GM18520 (cell line): ENCODE results near the gene COA1.
"Not testable (repeated sequence)": the region's sequence is repeated elsewhere in the genome, so short reads cannot be mapped to it uniquely, and the experiment has no call there.

Experiments
- ATAC-seq: cut with Tn5 transposase; IDR thresholded peaks from one replicate; pipeline ENCODE4 v1.9.1; 2021; ENCODE audit not compliant: unreplicated experiment

COA1 gene

GRCh38 chr7:43729924-43730248, 563 bp upstream of the COA1 start:
- ATAC-seq = no peak

- ATAC-seq = no peak
Measured at GRCh38 chr7:43727494-43727893, 1.8 kb downstream of the COA1 start.

- ATAC-seq = no peak
Measured at GRCh38 chr7:43727003-43727402, 2.3 kb downstream of the COA1 start.

GRCh38 chr7:43726466-43726865, 2.9 kb downstream of the COA1 start:
- ATAC-seq = no peak

DNA sequence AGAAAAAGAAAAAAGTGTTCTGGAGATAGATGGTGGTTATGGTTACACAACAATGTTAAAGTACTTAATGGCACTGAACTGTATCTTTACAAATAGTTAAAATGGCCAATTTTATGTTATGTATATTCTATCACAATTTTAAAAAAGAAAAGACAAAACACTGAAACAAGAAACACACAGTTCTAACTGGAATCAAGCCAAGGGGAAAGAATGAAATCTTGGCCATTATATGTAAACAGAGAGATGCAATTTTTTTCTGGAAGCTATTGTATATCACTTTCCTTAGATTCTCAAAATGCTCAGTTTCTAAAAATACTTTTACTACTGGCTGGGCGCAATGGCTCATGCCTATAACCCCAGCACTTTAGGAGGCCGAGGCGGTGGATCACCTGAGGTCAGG, 4.1 kb downstream of the COA1 start:
- no peak for ATAC-seq

GRCh38 chr7:43723007-43723341, 6.3 kb downstream of the COA1 start:
- no peak for ATAC-seq

DNA sequence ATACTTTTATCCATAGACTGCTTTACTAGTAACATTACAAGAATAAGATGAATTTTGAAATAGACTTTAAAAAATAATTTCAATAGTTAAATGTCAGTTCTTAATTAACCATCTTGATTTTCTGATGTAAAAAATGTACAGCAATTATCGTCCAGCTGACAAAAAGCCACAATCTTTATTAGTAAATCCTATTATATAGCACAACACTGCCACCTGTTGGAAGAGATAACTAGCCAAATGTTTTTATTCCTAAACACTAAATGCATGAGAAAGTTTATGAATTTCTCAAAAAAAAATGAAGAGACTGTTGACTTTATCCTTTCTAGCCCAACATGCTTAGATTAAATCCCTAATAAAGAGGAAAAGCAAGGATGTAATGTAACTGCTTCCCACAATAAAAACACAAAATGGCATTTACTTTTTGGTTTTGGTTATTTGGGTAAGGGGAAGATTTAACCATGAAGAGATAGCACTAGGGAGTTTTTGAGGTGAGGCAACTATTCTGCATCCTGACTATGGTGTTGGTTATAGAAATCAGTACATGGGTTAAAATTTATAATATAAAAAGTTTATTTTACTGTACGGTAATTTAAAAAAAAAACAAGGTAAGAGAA, 8.0 kb downstream of the COA1 start:
- ATAC-seq = no peak

DNA sequence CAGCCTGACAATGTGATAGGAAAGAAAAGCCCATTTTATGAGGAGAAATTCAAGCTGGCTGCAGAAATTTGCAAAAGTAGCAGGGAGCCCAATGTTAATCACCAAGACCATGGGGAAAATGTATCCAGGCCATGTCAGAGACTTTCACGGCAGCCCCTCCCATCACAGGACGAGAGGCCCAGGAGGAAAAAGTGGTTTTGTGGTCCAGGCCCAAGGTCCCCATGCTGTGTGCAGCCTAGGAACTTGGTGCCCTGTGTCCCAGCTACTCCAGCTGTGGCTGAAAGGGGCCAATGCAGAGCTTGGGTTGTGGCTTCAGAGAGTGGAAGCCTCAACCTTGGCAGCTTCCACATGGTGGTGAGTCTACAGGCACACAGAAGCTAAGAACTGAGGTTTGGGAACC, 12.7 kb downstream of the COA1 start:
- ATAC-seq = no peak

DNA sequence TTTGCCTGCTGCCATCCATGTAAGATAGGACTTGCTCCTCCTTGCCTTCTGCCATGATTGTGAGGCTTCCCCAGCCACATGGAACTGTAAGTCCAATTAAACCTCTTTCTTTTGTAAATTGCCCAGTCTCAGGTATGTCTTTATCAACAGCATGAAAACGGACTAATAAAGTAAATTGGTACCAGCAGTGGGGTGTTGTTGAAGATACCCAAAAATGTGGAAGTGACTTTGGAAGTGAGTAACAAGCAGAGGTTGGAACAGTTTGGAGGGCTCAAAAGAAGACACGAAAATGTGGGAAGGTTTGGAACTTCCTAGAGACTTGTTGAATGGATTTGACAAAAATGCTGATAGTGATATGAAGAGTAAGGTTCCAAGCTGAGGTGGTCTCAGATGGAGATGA, 13.4 kb downstream of the COA1 start:
- ATAC-seq = not testable (repeated sequence)

DNA sequence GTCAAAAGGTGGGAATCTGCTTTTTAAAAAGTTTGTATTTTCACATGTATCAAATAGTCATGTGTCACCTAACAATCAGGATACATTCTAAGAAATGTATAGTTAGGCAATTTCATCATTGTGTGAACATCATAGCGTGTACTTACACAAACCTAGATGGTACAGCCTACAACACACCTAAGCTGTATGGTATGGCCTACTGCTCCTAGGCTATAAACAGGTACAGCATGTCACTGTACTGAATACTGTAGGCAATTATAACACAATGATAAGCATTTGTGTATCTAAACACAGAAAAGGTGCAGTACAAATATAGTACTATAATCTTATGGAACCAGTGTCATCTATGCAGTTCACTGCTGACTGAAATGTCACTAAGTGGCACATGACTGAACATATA, 17.8 kb downstream of the COA1 start:
- ATAC-seq = no peak

DNA sequence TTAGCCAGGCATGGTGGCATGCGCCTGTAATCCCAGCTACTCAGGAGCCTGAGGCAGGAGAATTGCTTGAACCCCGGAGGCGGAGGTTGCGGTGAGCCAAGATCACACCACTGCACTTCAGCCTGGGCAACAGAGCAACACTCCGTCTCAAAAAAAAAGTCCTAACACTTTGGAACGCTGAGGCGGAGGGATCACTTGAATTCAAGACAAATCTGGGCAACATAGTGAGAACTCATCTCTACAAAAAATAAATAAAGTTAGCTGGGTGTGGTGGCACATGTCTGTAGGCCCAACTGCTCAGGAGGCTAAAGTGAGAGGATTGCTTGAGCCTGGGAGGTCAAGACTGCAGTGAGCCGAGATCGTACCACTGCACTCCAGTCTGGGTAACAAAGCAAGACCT, 21.3 kb downstream of the COA1 start:
- not testable (repeated sequence) for ATAC-seq

- no peak for ATAC-seq
Measured at GRCh38 chr7:43703573-43703972, 25.8 kb downstream of the COA1 start.

DNA sequence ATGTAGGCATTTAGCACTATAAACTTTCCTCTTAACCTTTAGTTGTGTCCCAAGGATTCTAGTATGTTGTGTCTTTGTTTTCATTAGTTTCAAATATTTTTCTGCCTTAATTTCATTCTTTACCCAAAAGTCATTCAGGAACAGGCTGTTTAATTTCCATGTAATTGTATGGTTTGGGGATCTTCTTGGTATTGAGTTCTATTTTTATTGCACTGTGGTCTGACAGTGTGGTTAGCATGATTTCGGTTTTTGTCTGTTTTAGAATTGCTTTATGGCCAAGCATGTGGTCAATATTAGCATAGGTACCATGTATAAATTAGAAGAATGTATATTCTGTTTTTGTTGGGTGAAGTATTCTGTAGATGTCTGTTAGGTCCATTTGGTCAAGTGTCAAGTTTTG, 26.3 kb downstream of the COA1 start:
- no peak for ATAC-seq

- no peak for ATAC-seq
Measured at GRCh38 chr7:43701929-43702328, 27.4 kb downstream of the COA1 start.

DNA sequence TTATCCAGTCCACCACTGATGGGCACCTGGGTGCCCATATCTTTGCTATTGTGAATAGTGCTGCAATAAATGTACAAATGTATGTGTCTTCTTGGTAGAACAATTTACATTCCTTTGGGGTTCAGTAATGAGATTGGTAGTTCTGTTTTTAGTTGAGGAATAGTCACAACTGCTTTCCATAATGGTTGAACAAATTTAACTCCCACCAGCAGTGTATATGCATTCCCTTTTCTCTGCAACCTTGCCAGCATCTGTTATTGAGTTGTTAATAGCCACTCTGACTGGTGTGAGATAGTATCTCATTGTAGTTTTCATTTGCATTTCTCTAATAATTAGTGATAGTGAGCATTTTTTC, 27.8 kb downstream of the COA1 start:
- ATAC-seq = no peak

- no peak for ATAC-seq
Measured at GRCh38 chr7:43700646-43701499, 28.4 kb downstream of the COA1 start.

GRCh38 chr7:43700059-43700501, 29.2 kb downstream of the COA1 start:
- peak; percentile 33 for ATAC-seq

DNA sequence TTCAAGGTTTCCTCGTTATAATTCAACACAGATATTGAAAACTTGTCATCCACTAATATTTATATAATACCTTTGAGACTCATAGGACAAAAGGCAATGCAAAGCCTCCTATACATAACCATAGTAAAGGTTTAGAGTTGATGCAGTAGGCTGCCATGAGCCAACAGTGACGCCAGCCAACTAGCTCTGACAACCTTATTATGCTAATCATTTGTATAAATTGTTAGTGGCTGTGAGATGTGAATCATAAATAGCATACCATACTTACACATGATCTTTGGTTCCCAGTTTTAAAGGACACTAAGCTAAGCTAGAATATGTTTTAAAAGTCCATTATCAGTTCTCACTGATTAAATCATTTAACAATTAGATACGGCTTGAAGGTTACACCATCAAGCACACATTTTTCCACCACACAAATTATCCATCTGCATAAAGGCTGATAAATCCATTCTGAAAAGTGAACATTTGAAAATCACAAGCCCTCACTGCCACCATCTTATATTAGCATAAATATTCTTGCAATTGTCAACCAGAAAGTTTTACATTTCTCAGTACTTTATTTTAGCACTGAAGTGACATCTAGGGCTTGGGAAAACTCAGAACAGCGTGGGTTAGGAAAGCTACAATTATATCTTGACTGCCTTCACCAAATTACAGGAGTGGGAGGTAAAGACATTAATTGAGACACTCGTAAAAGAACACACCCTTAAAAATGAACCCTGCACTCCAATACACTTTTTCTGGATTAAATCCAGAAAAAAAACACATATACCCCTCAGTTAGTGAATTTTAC, 30.7 kb downstream of the COA1 start:
- no peak for ATAC-seq

GRCh38 chr7:43697690-43698089, 31.6 kb downstream of the COA1 start:
- ATAC-seq = no peak

- no peak for ATAC-seq
Measured at GRCh38 chr7:43695365-43695764, 34.0 kb downstream of the COA1 start.

DNA sequence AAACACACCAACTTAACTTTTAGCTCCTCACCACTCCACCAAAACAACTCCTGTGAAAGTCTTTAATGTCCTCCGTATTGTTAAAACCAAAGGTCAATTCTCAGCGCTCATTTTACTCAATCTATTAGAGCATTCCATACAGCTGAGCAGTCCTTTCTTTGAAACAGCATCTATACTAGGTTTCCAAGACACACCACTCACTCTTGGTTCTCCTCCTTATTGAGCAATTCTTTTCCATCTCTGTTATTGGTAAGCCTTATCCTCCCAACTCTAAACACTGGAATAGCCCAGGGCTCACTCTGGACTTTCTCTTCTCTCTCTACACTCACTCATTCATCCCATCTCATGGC, 34.9 kb downstream of the COA1 start:
- ATAC-seq = no peak

DNA sequence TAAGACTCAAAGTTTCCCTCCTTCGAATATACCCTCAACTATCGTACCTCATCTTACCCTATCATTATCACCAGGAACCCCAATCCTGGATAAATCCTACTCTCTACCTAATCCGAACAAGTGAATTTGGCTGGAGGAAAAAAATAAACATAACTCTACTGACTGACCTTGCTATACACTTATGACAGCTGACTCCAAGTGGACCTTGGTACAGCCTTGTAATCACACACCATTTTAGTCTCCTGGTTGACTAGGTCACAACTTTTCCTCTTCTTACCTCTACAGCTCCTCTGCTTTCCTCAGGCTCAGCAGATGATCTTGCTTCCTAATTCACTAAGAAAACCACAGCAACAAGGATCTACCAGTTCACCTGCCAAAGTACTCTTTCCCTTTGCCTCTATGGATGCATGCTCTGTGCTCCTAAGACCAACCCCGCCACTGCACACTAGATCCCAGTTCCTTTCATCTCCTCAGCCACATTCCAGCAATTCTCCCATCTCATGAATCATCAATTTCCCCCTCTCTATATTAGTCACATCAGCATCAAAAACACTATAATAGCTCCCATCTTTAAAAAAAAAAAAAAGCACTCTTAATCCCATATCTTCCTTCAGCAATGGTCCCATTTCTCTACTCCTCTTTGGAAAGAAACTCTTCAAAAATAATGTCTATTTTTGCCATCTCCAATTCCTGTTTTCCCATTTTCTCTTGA, 35.5 kb downstream of the COA1 start:
- no peak for ATAC-seq
